Activated CD4-positive, alpha-beta T cell treated with anti-CD3 and anti-CD28 coated beads, Interleukin-2, amount 50 U/mL, for 4 hours (primary cell): ENCODE measurements around the gene ABL1.

Experiments used
- DNase-seq, 2 experiments: peaks; one replicate each; pipeline ENCODE4 v3.0.0-alpha.2; 2020

The ABL1 gene

GRCh38 chr9:130921300-130921988, 86.4 kb downstream of the ABL1 start:
- no peak for DNase-seq

GRCh38 chr9:130921989-130922892, 87.2 kb downstream of the ABL1 start:
- no peak for DNase-seq

- no peak for DNase-seq
Observed at GRCh38 chr9:130922893-130923610, 88.0 kb downstream of the ABL1 start.

- no peak for DNase-seq
Observed at GRCh38 chr9:130923611-130924447, 88.8 kb downstream of the ABL1 start.

- no peak for DNase-seq
Observed at GRCh38 chr9:130924448-130924788, 89.4 kb downstream of the ABL1 start.

- DNase-seq = no peak
Observed at GRCh38 chr9:130925050-130925678, 90.1 kb downstream of the ABL1 start.

GRCh38 chr9:130927338-130927737, 92.3 kb downstream of the ABL1 start:
- no peak for DNase-seq

- DNase-seq = no peak
Observed at GRCh38 chr9:130927995-130928900, 93.2 kb downstream of the ABL1 start.

- DNase-seq = no peak
Observed at GRCh38 chr9:130929571-130930038, 94.6 kb downstream of the ABL1 start.

- DNase-seq = no peak
Observed at GRCh38 chr9:130930132-130930803, 95.2 kb downstream of the ABL1 start.

- DNase-seq = no peak
Observed at GRCh38 chr9:130930804-130931349, 95.8 kb downstream of the ABL1 start.

GRCh38 chr9:130931508-130932254, 96.6 kb downstream of the ABL1 start:
- DNase-seq = no peak

GRCh38 chr9:130932255-130933079, 97.4 kb downstream of the ABL1 start:
- no peak for DNase-seq

- DNase-seq = no peak
Observed at GRCh38 chr9:130933114-130934046, 98.3 kb downstream of the ABL1 start.

GRCh38 chr9:130934246-130934645, 99.2 kb downstream of the ABL1 start:
- DNase-seq = no peak

GRCh38 chr9:130934702-130935647, 99.9 kb downstream of the ABL1 start:
- DNase-seq = no peak
